Neural crest cell (in vitro differentiated cells): ENCODE measurements around the gene FBXO30. TPM values are rescaled to one million over a fixed set of nuclear protein-coding genes. Genes with fewer than 3 reads are reported as not detected.

ENCODE experiments used
- DNase-seq: peaks from one replicate; pipeline ENCODE4 v3.0.0; 2021; ENCODE audit warnings: low read depth, mixed read lengths, low spot score
- H3K27ac Mint-ChIP-seq: one replicate; pipeline ENCODE4 v1.8.0; 2021; ENCODE audit warnings: mild to moderate bottlenecking, mixed read lengths; ENCODE audit not compliant: unreplicated experiment
- H3K27me3 Mint-ChIP-seq: 2 replicates; pipeline ENCODE4 v1.8.0; 2021; ENCODE audit warnings: low read depth, mild to moderate bottlenecking, mixed read lengths
- H3K36me3 Mint-ChIP-seq: 2 replicates; pipeline ENCODE4 v1.8.0; 2021; ENCODE audit warnings: low read depth, mild to moderate bottlenecking, mixed read lengths
- H3K4me1 Mint-ChIP-seq: 2 replicates; pipeline ENCODE4 v1.8.0; 2021; ENCODE audit warnings: mixed read lengths
- H3K4me3 Mint-ChIP-seq: one replicate; pipeline ENCODE4 v1.8.0; 2021; ENCODE audit warnings: mild to moderate bottlenecking, mixed read lengths
- H3K9me3 Mint-ChIP-seq: 2 replicates; pipeline ENCODE4 v1.8.0; 2021; ENCODE audit warnings: mixed read lengths
- total RNA-seq: library from RNA; stranded (reverse); gene quantifications from 2 replicates; pipeline ENCODE4 v1.2.1, GENCODE V29; 2021
- TF ChIP-seq, protein P1 (sequence below): fragments of 200-600 bp; sonication (generic); conservative IDR thresholded peaks from 2 replicates; pipeline ENCODE4 v1.5.0; 2021; ENCODE audit warnings: antibody characterized with exemption, mild to moderate bottlenecking

FBXO30 gene
- total RNA-seq, 1 donor from 2014 or later, result 12.3 TPM

DNA sequence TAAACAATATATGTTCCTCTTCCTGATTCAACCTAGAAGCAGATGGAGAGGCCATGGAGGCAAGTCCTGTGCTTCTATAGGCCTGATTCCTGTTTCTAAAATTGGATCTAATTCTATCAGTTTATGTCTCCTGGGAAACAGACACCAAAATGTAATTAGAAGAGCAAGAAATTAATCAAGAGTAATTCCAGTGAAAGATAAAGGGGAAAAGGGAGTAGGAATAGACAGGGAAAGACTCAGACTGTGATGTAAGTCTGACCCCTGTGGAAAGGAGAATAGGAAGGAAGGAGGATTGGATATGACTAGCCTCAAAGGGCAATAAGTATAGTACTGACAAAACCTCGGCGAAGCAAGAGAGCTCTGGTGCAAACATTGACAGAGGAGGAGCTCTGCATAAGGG, 33.9 kb upstream of the FBXO30 start:
- DNase-seq, result no peak
- Mint-ChIP-seq H3K36me3 (peaks cover 4% of the 10 kb centered on the region), H3K4me3 (no peak overlapping the region), H3K9me3 (no peaks in the 10 kb centered on the region), H3K27me3 (no peaks in the 10 kb centered on the region), H3K27ac (no peak overlapping the region), H3K4me1 (no peaks in the 10 kb centered on the region)
- TF ChIP-seq, protein P1, sequence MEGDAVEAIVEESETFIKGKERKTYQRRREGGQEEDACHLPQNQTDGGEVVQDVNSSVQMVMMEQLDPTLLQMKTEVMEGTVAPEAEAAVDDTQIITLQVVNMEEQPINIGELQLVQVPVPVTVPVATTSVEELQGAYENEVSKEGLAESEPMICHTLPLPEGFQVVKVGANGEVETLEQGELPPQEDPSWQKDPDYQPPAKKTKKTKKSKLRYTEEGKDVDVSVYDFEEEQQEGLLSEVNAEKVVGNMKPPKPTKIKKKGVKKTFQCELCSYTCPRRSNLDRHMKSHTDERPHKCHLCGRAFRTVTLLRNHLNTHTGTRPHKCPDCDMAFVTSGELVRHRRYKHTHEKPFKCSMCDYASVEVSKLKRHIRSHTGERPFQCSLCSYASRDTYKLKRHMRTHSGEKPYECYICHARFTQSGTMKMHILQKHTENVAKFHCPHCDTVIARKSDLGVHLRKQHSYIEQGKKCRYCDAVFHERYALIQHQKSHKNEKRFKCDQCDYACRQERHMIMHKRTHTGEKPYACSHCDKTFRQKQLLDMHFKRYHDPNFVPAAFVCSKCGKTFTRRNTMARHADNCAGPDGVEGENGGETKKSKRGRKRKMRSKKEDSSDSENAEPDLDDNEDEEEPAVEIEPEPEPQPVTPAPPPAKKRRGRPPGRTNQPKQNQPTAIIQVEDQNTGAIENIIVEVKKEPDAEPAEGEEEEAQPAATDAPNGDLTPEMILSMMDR, result no peak

DNA sequence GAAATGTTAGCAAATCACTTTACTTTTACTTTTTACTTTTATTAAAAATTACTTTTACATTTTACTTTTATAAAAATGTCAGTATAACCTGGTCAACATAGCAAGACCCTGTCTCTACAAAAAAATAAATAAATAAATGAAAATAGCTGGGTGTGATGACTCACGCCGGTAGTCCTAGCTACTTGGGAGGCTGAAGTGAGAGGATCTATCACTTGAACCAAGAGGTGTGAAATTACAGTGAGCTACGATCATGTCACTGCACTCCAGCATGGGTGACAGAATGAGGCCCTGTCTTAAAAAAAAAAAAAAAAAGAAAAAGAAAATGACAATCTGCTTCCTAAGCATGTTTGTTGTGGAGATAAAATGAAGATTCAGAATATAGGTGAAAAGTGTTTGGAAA, 31.0 kb upstream of the FBXO30 start:
- Mint-ChIP-seq H3K4me3 (no peak overlapping the region), H3K27me3 (no peaks in the 10 kb centered on the region), H3K9me3 (no peaks in the 10 kb centered on the region), H3K36me3 (peaks cover 2% of the 10 kb centered on the region), H3K4me1 (no peaks in the 10 kb centered on the region), H3K27ac (no peak overlapping the region)
- TF ChIP-seq, protein P1, result no peak
- DNase-seq, result no peak

DNA sequence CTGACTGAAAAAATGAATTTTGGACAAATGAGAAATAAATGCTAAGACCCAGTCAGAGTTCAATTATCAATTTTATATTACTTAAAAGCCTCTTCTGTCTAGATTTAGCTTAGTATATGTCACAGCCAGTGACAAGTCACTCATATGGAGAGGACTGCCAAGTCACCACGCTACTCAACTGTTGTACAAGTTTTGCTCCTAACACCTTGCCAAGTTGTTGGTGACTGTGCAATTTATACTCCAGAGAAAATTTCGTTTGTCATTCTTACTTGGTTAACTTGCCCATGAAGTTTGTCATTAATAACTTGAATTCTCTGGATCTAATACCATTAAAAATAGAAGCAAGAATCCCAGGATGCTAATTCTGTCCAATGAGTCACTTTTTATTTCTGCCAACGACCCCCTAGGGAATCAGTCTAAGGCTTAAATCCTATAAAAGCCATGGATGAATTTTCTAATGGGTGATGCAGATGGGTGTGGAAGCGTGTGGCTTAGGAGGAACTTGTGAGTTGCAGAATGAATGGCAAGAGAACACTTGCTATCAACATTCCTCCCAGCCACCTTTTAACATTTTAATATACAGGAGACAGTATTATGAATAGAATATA, 30.4 kb upstream of the FBXO30 start:
- H3K36me3 Mint-ChIP-seq, result peaks cover 2% of the 10 kb centered on the region
- H3K27ac Mint-ChIP-seq, result no peak overlapping the region

DNA sequence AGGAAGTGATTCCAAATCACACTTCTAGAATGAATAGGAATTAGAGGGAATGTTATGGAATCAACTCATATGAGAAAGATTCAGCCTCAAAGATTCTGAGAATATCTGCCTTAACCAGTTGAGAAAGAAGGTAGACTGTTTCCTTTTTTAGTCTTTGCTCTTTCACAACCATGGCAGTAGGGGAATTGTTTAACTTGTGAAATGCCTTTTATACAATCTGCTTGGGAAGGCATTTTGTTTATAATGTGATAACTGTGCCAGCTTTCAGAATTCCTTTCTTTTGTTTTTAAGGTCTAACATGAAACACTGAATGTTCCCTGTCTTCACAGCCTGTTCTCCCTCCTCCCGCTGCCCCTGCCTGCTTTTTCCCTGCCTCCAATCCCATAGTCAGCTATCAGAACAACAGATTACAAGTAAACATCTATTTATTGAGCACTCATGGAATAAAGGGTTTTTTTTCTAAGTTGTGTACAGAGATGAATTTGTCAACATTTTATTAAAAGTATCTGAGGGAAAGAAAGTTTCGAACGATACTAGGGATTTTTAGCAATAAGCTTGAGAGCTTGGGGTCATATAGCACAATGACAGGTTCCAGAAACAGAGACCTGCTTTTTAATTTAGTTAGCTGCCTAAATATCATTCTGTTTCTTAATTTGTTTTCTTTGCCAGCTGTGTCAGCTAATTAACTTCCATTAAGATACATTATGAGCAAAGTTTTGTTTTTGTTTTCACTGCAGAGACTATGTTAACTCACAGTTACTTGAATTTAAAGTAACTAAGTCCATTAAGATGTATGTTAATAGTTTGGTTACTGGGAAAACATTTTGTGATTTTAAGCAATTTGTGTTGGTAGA, 28.3 kb upstream of the FBXO30 start:
- H3K36me3 Mint-ChIP-seq, result peaks cover 2% of the 10 kb centered on the region
- H3K27me3 Mint-ChIP-seq, result no peaks in the 10 kb centered on the region
- DNase-seq, result no peak
- TF ChIP-seq, protein P1, result no peak
- H3K4me3 Mint-ChIP-seq, result no peak overlapping the region
- no peaks in the 10 kb centered on the region for H3K4me1 Mint-ChIP-seq
- no peak overlapping the region for H3K27ac Mint-ChIP-seq
- no peaks in the 10 kb centered on the region for H3K9me3 Mint-ChIP-seq

More for the DNA sequence above, 30.4 kb upstream of the FBXO30 start:
- TF ChIP-seq, protein P1, result no peak
- Mint-ChIP-seq H3K9me3 (no peaks in the 10 kb centered on the region), H3K4me3 (no peak overlapping the region), H3K27me3 (no peaks in the 10 kb centered on the region), H3K4me1 (no peaks in the 10 kb centered on the region)
- no peak for DNase-seq

DNA sequence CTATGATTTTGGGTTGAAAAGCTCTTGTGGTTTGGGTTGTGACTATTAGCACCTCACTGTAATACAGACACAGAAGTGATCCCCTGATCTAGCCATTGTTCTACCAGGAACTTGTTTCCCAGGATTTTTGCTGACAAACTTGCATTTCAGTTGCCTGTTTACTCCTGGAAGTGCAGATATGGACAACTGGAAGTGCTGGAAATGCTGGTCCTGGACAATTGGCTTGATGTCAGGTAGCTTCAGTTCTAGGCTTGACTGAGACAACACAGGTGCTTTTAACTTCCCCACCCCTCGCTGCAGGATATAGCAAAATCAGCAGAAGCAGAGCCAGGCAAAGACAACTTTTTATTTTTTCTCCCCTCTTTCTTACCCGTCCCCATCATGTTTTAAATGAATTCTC, 27.1 kb upstream of the FBXO30 start:
- Mint-ChIP-seq H3K4me3 (no peak overlapping the region), H3K9me3 (no peaks in the 10 kb centered on the region), H3K36me3 (peaks cover 2% of the 10 kb centered on the region), H3K27me3 (no peaks in the 10 kb centered on the region), H3K27ac (no peak overlapping the region), H3K4me1 (no peaks in the 10 kb centered on the region)
- no peak for DNase-seq
- TF ChIP-seq, protein P1, result no peak
